Stimulated activated CD4-positive, alpha-beta T cell treated with anti-CD3 and anti-CD28 coated beads, Interleukin-1b, Interleukin-23, amount 100 ng/mL, for 24 hours (primary cell): Measurements from ENCODE around the gene BRF1.

ENCODE experiments used
- DNase-seq, 4 experiments: peaks; one replicate each; pipeline ENCODE4 v3.0.0-alpha.2; 2020; ENCODE audit warnings: low read depth in 4 of 4, low spot score in 1 of 4

BRF1 gene

GRCh38 chr14:105162669-105162979 lies 138.2 kb downstream of the BRF1 start:
- no peak for DNase-seq

- DNase-seq, result no peak
Measured at GRCh38 chr14:105161964-105162668, 138.7 kb downstream of the BRF1 start.

DNA sequence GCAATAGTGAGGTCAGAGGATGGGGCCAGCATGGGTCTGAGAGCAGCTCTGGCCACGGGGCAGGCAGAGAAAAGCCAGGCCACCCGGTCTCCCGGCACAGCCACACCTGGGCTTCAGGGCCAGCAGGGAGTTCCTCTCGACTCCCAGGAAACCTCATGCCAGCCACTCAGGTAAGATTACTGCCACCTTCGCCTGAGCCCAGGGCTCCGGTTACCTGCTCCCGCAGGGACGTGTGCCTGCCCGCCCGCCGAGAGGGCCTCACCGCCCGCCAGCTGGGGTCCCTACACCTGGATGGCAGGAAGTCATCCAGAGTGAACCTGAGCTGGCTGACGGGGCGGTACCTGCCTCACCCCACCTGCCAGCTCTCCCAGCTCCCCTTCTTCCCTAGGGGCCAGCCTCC lies 139.5 kb downstream of the BRF1 start:
- DNase-seq, result no peak

GRCh38 chr14:105160776-105161175 lies 140.0 kb downstream of the BRF1 start:
- no peak for DNase-seq

GRCh38 chr14:105159344-105159743 lies 141.5 kb downstream of the BRF1 start:
- DNase-seq, result no peak
